OCI-LY7 (cell line): ENCODE results near the gene VARS2. TPM values are rescaled to one million over a fixed set of nuclear protein-coding genes. Genes with fewer than 3 reads are reported as not detected.

Source experiments
- BruUV-seq: library from RNA; stranded (reverse); fragments of 400-500 nt; replicated peaks from 2 replicates; lab custom pipeline; 2021; lab: Mats Ljungman, UMichigan
- CTCF ChIA-PET: fragments of 300-600 bp; sonication (Branson Sonifier 250); formaldehyde crosslinking; loops from one replicate; lab custom pipeline; 2022; ENCODE audit warnings: antibody characterized with exemption; ENCODE audit not compliant: unreplicated experiment; lab: Charles Lee
- POLR2A ChIA-PET: fragments of 300-600 bp; sonication (Branson Sonifier 250); formaldehyde crosslinking; loops from one replicate; lab custom pipeline; 2022; ENCODE audit warnings: antibody characterized with exemption; lab: Charles Lee
- DNase-seq: peaks from one replicate; pipeline ENCODE4 v3.0.0-alpha.2; 2015; ENCODE audit warnings: low spot score
- H2AFZ ChIP-seq: fragments of 200-600 bp; sonication (generic), shearing (Covaris generic); 2 replicates; pipeline ENCODE4 v1.6.1; 2014; ENCODE audit warnings: mild to moderate bottlenecking, antibody characterized with exemption, low read length, moderate library complexity
- H3K27ac ChIP-seq: fragments of 200-600 bp; sonication (generic); 2 replicates; pipeline ENCODE4 v1.5.1; 2014; ENCODE audit warnings: mixed run types, low read depth, mild to moderate bottlenecking, moderate library complexity, low read length, inconsistent platforms; ENCODE audit not compliant: poor library complexity, severe bottlenecking
- H3K36me3 ChIP-seq: fragments of 200-600 bp; sonication (generic); 2 replicates; pipeline ENCODE4 v1.6.1; 2014; ENCODE audit warnings: mild to moderate bottlenecking, antibody characterized with exemption, low read length, moderate library complexity, mixed read lengths; ENCODE audit not compliant: insufficient read depth
- H3K4me1 ChIP-seq: fragments of 200-600 bp; sonication (generic); 2 replicates; pipeline ENCODE4 v1.5.1; 2014; ENCODE audit warnings: mild to moderate bottlenecking, low read length; ENCODE audit not compliant: insufficient read depth, poor library complexity, severe bottlenecking
- H3K4me2 ChIP-seq: fragments of 200-600 bp; sonication (generic); 2 replicates; pipeline ENCODE4 v1.6.1; 2014; ENCODE audit warnings: mild to moderate bottlenecking, low read length
- H3K4me3 ChIP-seq: fragments of 200-600 bp; sonication (generic); 2 replicates; pipeline ENCODE4 v1.5.1; 2014; ENCODE audit warnings: mild to moderate bottlenecking, low read depth, low read length; ENCODE audit not compliant: poor library complexity, severe bottlenecking
- H3K79me2 ChIP-seq: fragments of 200-600 bp; sonication (generic); 2 replicates; pipeline ENCODE4 v1.6.1; 2016; ENCODE audit warnings: low read depth, mild to moderate bottlenecking, low read length, moderate library complexity, mixed read lengths; ENCODE audit not compliant: insufficient read depth
- H3K9me2 ChIP-seq: fragments of 200-600 bp; sonication (generic); 2 replicates; pipeline ENCODE4 v1.6.1; 2016; ENCODE audit warnings: mild to moderate bottlenecking, low read length, mixed read lengths; ENCODE audit not compliant: insufficient read depth
- H3K9me3 ChIP-seq: fragments of 200-600 bp; sonication (generic); 2 replicates; pipeline ENCODE4 v1.6.1; 2014; ENCODE audit warnings: mild to moderate bottlenecking, mixed run types, low read length, mixed read lengths
- H4K20me1 ChIP-seq: fragments of 200-600 bp; sonication (generic); 2 replicates; pipeline ENCODE4 v1.6.1; 2014; ENCODE audit warnings: mild to moderate bottlenecking, antibody characterized with exemption, low read length, moderate library complexity, mixed read lengths; ENCODE audit not compliant: insufficient read depth
- CTCF ChIP-seq: fragments of 200-600 bp; sonication (generic); conservative IDR thresholded peaks from 2 replicates; pipeline ENCODE4 v1.5.1; 2014; ENCODE audit warnings: mild to moderate bottlenecking, antibody characterized with exemption, low read length, moderate library complexity, mixed read lengths
- EZH2phosphoT487 ChIP-seq: fragments of 200-600 bp; sonication (generic); IDR thresholded peaks from 2 replicates; pipeline ENCODE4 v1.6.1; 2018; ENCODE audit warnings: low read depth, borderline replicate concordance, mild to moderate bottlenecking, mixed run types, antibody characterized with exemption, low read length, moderate library complexity, mixed read lengths
- intact Hi-C: fragments of 100-400 bp; cut with micrococcal nuclease; formaldehyde crosslinking; loops from one replicate; pipeline ENCODE4 v1.10.0; 2022; ENCODE audit not compliant: unreplicated experiment
- total RNA-seq, 2 experiments: library from RNA; depleted of rRNA in 1 of 2; stranded (reverse); fragments of >200 nt in 1 of 2; shearing (Covaris generic) in 1 of 2; gene quantifications; 2 replicates each; pipeline ENCODE4 v1.2.3, GENCODE V29; 2014 to 2022

The VARS2 gene
- total RNA-seq, 2 experiments from 2014 or later: 81.8 to 98.9 TPM

DNA sequence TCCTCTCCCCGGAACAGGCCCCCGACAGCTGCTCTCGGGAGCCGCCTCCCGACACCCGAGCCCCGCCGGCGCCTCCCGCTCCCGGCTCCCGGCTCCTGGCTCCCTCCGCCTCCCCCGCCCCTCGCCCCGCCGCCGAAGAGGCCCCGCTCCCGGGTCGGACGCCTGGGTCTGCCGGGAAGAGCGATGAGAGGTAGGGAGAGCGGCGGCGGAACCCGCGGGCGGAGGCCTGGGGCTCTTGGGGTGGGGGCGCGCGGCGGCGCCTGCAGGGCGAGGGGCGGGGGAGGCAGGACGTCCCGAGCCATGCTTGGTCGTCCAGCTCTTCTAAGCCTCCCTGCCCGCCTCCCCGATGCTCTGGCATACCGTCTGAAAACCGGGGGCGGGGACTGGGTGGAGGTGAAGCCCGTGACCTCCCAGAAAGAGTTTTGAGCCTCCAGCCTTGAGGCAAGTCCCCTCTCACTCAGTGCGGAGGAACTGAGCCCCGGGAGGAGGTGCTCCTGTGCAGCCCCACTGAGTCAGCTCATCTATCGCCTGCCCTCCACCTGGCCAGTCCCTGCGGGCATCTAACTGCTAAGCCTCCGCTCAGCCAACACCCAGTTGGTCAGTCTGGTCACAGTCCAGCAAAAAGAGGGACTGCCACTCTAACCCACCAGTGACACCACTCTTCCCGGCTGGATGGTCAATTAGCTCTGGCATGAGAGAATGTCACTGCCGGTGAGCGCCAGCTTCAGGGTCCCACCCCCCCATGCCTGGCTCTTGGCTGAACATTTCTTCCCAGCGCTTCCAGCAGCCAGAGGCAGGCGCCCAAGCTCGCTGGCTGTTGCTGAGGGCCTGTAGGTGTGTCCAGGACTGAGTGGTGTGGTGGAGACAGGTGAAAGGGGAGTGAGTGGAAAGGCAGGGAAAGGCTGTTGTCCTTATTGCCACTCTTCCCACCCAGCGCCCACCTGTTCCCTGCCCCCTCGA lies 29.2 kb upstream of the VARS2 start:
- Histone ChIP-seq H3K4me2 (peak overlapping the region; percentile 75), H3K9me3 (no peaks in the 10 kb centered on the region), H3K4me1 (peaks cover 53% of the 10 kb centered on the region), H3K36me3 (no peaks in the 10 kb centered on the region), H4K20me1 (no peaks in the 10 kb centered on the region), H3K27ac (peak overlapping the region; percentile 85), H2AFZ (peak overlapping the region; percentile 40; the same call in 1 of the 2 replicates), H3K4me3 (peak overlapping the region; percentile 68), H3K9me2 (no peaks in the 10 kb centered on the region), H3K79me2 (no peaks in the 10 kb centered on the region)
- ChIA-PET POLR2A (interaction anchor here (0.5 to 1.1 kb wide), 4 partner anchors 36 to 203 kb away, joined by 3 to 4 read pairs (median 3); no protein-coding TSS in a partner anchor), CTCF (interaction anchor here (0.6 kb wide), 1 partner anchor 11 kb away, joined by 3 read pairs; no protein-coding TSS in a partner anchor)
- no TSS peak for BruUV-seq
- TF ChIP-seq EZH2phosphoT487 (no peak), CTCF (0 out of 2 replicates have a peak, but pooled peaks have one; percentile 19)
- intact Hi-C loops: loop anchor here (2.0 to 10.0 kb wide), 2 partner anchors 30 to 210 kb away; partner anchors contain the start of genes DHX16 and VARS2
- peak; percentile 65 for DNase-seq

GRCh38 chr6:30885481-30885998 lies 28.5 kb upstream of the VARS2 start:
- H4K20me1 ChIP-seq: no peaks in the 10 kb centered on the region
- ChIA-PET CTCF (interaction anchor here (0.9 kb wide), 1 partner anchor 11 kb away, joined by 3 read pairs; no protein-coding TSS in a partner anchor), POLR2A (interaction anchor here (0.6 kb wide), 1 partner anchor 37 kb away, joined by 3 read pairs; no protein-coding TSS in a partner anchor)
- BruUV-seq: no TSS peak
- H3K79me2 ChIP-seq: no peaks in the 10 kb centered on the region
- H2AFZ ChIP-seq: no peak overlapping the region
- no peak overlapping the region for H3K27ac ChIP-seq
- no peaks in the 10 kb centered on the region for H3K9me2 ChIP-seq
- intact Hi-C loops: loop anchor here (2.0 to 10.0 kb wide), 2 partner anchors 29 to 211 kb away; partner anchors contain the start of genes DHX16 and VARS2
- H3K4me1 ChIP-seq: peaks cover 53% of the 10 kb centered on the region
- H3K4me2 ChIP-seq: peak overlapping the region; percentile 75
- H3K9me3 ChIP-seq: no peaks in the 10 kb centered on the region
- 0 out of 2 replicates have a peak, but pooled peaks cover 3% of the 10 kb centered on the region for H3K36me3 ChIP-seq
- peak overlapping the region; percentile 68 for H3K4me3 ChIP-seq
- no peak for DNase-seq
- TF ChIP-seq EZH2phosphoT487 (no peak), CTCF (no peak)
